ENCODE results near the gene KLHDC1. TPM values are rescaled to one million over a fixed set of nuclear protein-coding genes. Genes with fewer than 3 reads are reported as not detected.
"Not testable (repeated sequence)": the region's sequence is repeated elsewhere in the genome, so short reads cannot be mapped to it uniquely, and the experiment has no call there.

The KLHDC1 gene
- total RNA-seq, result 0.90 and 1.1 TPM in 2 replicates

- Histone ChIP-seq H3K27me3 (ENCODE audit: control insufficient read depth, insufficient read depth, low read length) (no peaks in the 10 kb centered on the region), H3K4me3 (ENCODE audit: low read depth, low read length) (peak within 1 kb of the TSS; percentile 89), H3K36me3 (ENCODE audit: control insufficient read depth, insufficient read depth, low read length) (no peaks in the 10 kb centered on the region)
- FAIRE-seq (no peak), DNase-seq (ENCODE audit: low read depth) (peak; percentile 47)
- TF ChIP-seq CTCF (IDR thresholded peaks at IDR 0.05; ENCODE audit: insufficient read depth, low read length, severe bottlenecking), result no peak
Observed at GRCh38 chr14:49692811-49693734, at the start of gene KLHDC1. TSS of gene KLHDC1 (plus strand) at chr14:49693120. CDS start at chr14:49693195, 75 bp downstream.

- FAIRE-seq (no peak), DNase-seq (ENCODE audit: low read depth) (no peak)
- Histone ChIP-seq H3K36me3 (ENCODE audit: control insufficient read depth, insufficient read depth, low read length) (no peaks in the 10 kb centered on the region), H3K4me3 (ENCODE audit: low read depth, low read length) (no peak overlapping the region), H3K27me3 (ENCODE audit: control insufficient read depth, insufficient read depth, low read length) (no peaks in the 10 kb centered on the region)
- no peak for TF ChIP-seq CTCF (IDR thresholded peaks at IDR 0.05; ENCODE audit: insufficient read depth, low read length, severe bottlenecking)
Observed at GRCh38 chr14:49653508-49653907, 39.4 kb upstream of the KLHDC1 start.

GRCh38 chr14:49654511-49654910 lies 38.4 kb upstream of the KLHDC1 start:
- DNase-seq (ENCODE audit: low read depth), result no peak
- no peak for TF ChIP-seq CTCF (IDR thresholded peaks at IDR 0.05; ENCODE audit: insufficient read depth, low read length, severe bottlenecking)
- FAIRE-seq, result no peak

GRCh38 chr14:49657500-49657899 lies 35.4 kb upstream of the KLHDC1 start:
- H3K27me3 ChIP-seq (ENCODE audit: control insufficient read depth, insufficient read depth, low read length); H3K36me3 ChIP-seq (ENCODE audit: control insufficient read depth, insufficient read depth, low read length); FAIRE-seq; H3K4me3 ChIP-seq (ENCODE audit: low read depth, low read length): not testable (repeated sequence)
- DNase-seq (ENCODE audit: low read depth), result peak; percentile 55

More at GRCh38 chr14:49654511-49654910, 38.4 kb upstream of the KLHDC1 start:
- Histone ChIP-seq H3K36me3 (ENCODE audit: control insufficient read depth, insufficient read depth, low read length) (no peaks in the 10 kb centered on the region), H3K4me3 (ENCODE audit: low read depth, low read length) (no peak overlapping the region), H3K27me3 (ENCODE audit: control insufficient read depth, insufficient read depth, low read length) (no peaks in the 10 kb centered on the region)

GRCh38 chr14:49659526-49660455 lies 33.1 kb upstream of the KLHDC1 start:
- FAIRE-seq (no peak), DNase-seq (ENCODE audit: low read depth) (peak; percentile 92)
- Histone ChIP-seq H3K36me3 (ENCODE audit: control insufficient read depth, insufficient read depth, low read length) (no peaks in the 10 kb centered on the region), H3K4me3 (ENCODE audit: low read depth, low read length) (no peak overlapping the region), H3K27me3 (ENCODE audit: control insufficient read depth, insufficient read depth, low read length) (no peaks in the 10 kb centered on the region)
- no peak for TF ChIP-seq CTCF (IDR thresholded peaks at IDR 0.05; ENCODE audit: insufficient read depth, low read length, severe bottlenecking)

GRCh38 chr14:49670475-49670874 lies 22.4 kb upstream of the KLHDC1 start:
- Histone ChIP-seq H3K4me3 (ENCODE audit: low read depth, low read length) (no peak overlapping the region), H3K36me3 (ENCODE audit: control insufficient read depth, insufficient read depth, low read length) (no peaks in the 10 kb centered on the region), H3K27me3 (ENCODE audit: control insufficient read depth, insufficient read depth, low read length) (no peaks in the 10 kb centered on the region)
- DNase-seq (ENCODE audit: low read depth), result no peak
- no peak for FAIRE-seq
- no peak for TF ChIP-seq CTCF (IDR thresholded peaks at IDR 0.05; ENCODE audit: insufficient read depth, low read length, severe bottlenecking)
